Peyer's patch (tissue), 4 donors: Measurements from ENCODE around the gene ACSL4.

ENCODE experiments used
- CTCF ChIP-seq, 6 experiments: fragments of 450-650 bp in 4 of 6; fragments of 200-600 bp in 2 of 6; sonication (generic) in 1 of 6; IDR thresholded peaks; one replicate each; pipeline ENCODE4 v1.5.1; 2017 to 2019; ENCODE audit warnings: antibody characterized with exemption in 6 of 6, mild to moderate bottlenecking in 3 of 6, moderate library complexity in 1 of 6
- POLR2A ChIP-seq, 2 donors: fragments of 450-650 bp; IDR thresholded peaks; one replicate each; pipeline ENCODE4 v1.5.1; 2017; ENCODE audit warnings: antibody characterized with exemption in 2 of 2, mild to moderate bottlenecking in 2 of 2, moderate library complexity in 2 of 2

DNA sequence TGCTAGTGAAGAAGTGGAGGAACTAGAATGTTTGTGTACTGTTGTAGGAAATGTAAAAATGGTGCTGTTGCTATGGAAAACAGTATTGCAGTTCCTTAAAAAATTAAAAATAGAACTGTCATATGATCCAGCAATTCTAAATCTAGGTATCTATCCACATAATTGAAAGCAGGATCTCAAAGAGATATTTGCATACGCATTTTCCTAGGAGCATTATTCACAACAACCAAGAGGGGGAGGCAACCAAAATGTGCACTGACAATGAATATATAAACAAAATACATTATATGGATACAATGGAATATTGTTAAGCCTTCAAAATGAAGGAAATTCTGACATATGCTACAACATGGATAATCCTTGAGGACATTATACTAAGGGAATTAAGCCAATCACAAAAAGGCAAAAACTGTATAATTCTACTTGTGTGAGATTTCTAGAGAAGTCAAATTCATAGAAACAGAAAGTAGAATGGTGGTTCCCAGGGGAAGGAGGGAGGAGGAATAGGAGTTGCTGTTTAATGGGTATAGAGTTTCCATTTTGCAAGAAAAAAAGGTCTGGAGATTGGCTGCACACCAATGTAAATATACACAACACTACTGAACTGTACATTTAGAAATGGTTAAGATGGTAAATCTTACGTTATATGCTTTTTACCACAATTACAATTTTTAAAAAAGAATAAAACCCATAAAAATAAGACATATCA is 72.5 kb downstream of the ACSL4 start:
- TF ChIP-seq CTCF (IDR thresholded peaks at IDR 0.05) (no peak), POLR2A (IDR thresholded peaks at IDR 0.05) (no peak)
